GM11168 (cell line): ENCODE measurements around the gene FAM234A.
"Not testable (repeated sequence)": the region's sequence is repeated elsewhere in the genome, so short reads cannot be mapped to it uniquely, and the experiment has no call there.

Experiments used
- in situ Hi-C: fragments of 300-500 bp; cut with MboI; formaldehyde crosslinking; loops from one replicate; pipeline ENCODE4 v1.12.0; 2022; ENCODE audit warnings: low sequenced_read_pairs; ENCODE audit not compliant: unreplicated experiment

FAM234A gene

GRCh38 chr16:229731-230281 is 4.8 kb upstream of the FAM234A start:
- in situ Hi-C loops, result loop anchor here (10.0 kb wide), 1 partner anchor 135 kb away; no protein-coding TSS in a partner anchor

- in situ Hi-C loops, result not testable (repeated sequence)
These were observed 4.3 kb upstream of the FAM234A start for GRCh38 chr16:230351-230750.

GRCh38 chr16:230949-231348 is 3.7 kb upstream of the FAM234A start:
- in situ Hi-C loops, result no loop called here

- in situ Hi-C loops, result no loop called here
These were observed 5.3 kb downstream of the FAM234A start for GRCh38 chr16:239948-240277.

- in situ Hi-C loops, result no loop called here
These were observed 5.9 kb downstream of the FAM234A start for GRCh38 chr16:240559-240958.

GRCh38 chr16:242281-242680 is 7.7 kb downstream of the FAM234A start:
- in situ Hi-C loops, result no loop called here

GRCh38 chr16:243348-243747 is 8.7 kb downstream of the FAM234A start:
- in situ Hi-C loops, result no loop called here

GRCh38 chr16:245105-245504 is 10.5 kb downstream of the FAM234A start:
- in situ Hi-C loops, result no loop called here

- in situ Hi-C loops, result no loop called here
These were observed 12.4 kb downstream of the FAM234A start for GRCh38 chr16:247027-247426.

- in situ Hi-C loops, result no loop called here
These were observed 14.8 kb downstream of the FAM234A start for GRCh38 chr16:249431-249830.

- in situ Hi-C loops, result no loop called here
These were observed 18.0 kb downstream of the FAM234A start for GRCh38 chr16:252366-253337.

GRCh38 chr16:253833-254232 is 19.2 kb downstream of the FAM234A start:
- in situ Hi-C loops, result no loop called here

GRCh38 chr16:254461-254860 is 19.8 kb downstream of the FAM234A start:
- in situ Hi-C loops, result no loop called here

GRCh38 chr16:255183-255582 is 20.6 kb downstream of the FAM234A start:
- in situ Hi-C loops, result no loop called here

GRCh38 chr16:258091-258490 is 23.5 kb downstream of the FAM234A start:
- in situ Hi-C loops, result not testable (repeated sequence)

- in situ Hi-C loops, result no loop called here
These were observed 24.6 kb downstream of the FAM234A start for GRCh38 chr16:259226-259625.

GRCh38 chr16:259814-260253 is 25.2 kb downstream of the FAM234A start:
- in situ Hi-C loops, result no loop called here

- in situ Hi-C loops, result no loop called here
These were observed 25.7 kb downstream of the FAM234A start for GRCh38 chr16:260326-260725.

- in situ Hi-C loops, result no loop called here
These were observed 26.5 kb downstream of the FAM234A start for GRCh38 chr16:261031-261691.

GRCh38 chr16:262121-262745 is 27.6 kb downstream of the FAM234A start:
- in situ Hi-C loops, result no loop called here
